Tibial nerve (tissue), 4 donors: ENCODE results near the gene IL18R1.

ENCODE experiments used
- EP300 ChIP-seq, 2 donors: sonication (generic); formaldehyde crosslinking; IDR thresholded peaks; one replicate each; pipeline ENCODE4 v1.6.1; 2017; ENCODE audit warnings: antibody characterized with exemption in 2 of 2, mild to moderate bottlenecking in 1 of 2
- POLR2A ChIP-seq, 2 donors: fragments of 450-650 bp; IDR thresholded peaks; one replicate each; pipeline ENCODE4 v1.6.1; 2017; ENCODE audit warnings: antibody characterized with exemption in 2 of 2, mild to moderate bottlenecking in 2 of 2, moderate library complexity in 2 of 2
- TF ChIP-seq, protein P1 (sequence below), 5 experiments: fragments of 200-600 bp in 3 of 5; fragments of 450-650 bp in 2 of 5; sonication (generic) in 3 of 5; IDR thresholded peaks; one replicate each; pipeline ENCODE4 v1.5.1; 2016 to 2019; ENCODE audit warnings: antibody characterized with exemption in 5 of 5, mild to moderate bottlenecking in 3 of 5, moderate library complexity in 2 of 5

DNA sequence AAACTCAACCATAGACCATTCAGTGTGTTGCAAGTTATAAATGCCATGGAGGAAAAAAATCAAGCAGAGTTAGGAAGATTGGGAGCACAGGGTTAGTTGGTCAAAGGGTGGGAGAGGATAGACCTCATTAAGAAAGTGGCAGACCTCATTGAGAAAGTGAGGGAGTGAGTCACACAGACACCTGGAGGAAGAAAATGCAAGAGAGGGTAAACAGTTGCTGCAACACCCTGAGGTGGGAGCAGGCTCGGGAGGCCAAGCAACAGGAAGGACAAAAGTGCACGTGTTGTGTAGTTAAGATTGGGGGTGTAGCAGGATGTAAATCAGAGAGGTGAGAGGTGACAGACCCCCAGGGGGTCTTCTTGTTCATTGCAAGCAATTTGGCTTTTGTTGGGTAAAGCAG lies 37.9 kb upstream of the IL18R1 start:
- TF ChIP-seq POLR2A (IDR thresholded peaks at IDR 0.05) (no peak), EP300 (IDR thresholded peaks at IDR 0.05) (no peak)
- TF ChIP-seq, protein P1, sequence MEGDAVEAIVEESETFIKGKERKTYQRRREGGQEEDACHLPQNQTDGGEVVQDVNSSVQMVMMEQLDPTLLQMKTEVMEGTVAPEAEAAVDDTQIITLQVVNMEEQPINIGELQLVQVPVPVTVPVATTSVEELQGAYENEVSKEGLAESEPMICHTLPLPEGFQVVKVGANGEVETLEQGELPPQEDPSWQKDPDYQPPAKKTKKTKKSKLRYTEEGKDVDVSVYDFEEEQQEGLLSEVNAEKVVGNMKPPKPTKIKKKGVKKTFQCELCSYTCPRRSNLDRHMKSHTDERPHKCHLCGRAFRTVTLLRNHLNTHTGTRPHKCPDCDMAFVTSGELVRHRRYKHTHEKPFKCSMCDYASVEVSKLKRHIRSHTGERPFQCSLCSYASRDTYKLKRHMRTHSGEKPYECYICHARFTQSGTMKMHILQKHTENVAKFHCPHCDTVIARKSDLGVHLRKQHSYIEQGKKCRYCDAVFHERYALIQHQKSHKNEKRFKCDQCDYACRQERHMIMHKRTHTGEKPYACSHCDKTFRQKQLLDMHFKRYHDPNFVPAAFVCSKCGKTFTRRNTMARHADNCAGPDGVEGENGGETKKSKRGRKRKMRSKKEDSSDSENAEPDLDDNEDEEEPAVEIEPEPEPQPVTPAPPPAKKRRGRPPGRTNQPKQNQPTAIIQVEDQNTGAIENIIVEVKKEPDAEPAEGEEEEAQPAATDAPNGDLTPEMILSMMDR (IDR thresholded peaks at IDR 0.05): no peak
